ENCODE results near the gene KAZALD1. TPM values are rescaled to one million over a fixed set of nuclear protein-coding genes. Genes with fewer than 3 reads are reported as not detected.

KAZALD1 gene
- total RNA-seq, 3 donors from 2014 or later (not counting 1 experiment from before 2014, with no cell fraction given) = 0.49 TPM; not detected in 2

DNA sequence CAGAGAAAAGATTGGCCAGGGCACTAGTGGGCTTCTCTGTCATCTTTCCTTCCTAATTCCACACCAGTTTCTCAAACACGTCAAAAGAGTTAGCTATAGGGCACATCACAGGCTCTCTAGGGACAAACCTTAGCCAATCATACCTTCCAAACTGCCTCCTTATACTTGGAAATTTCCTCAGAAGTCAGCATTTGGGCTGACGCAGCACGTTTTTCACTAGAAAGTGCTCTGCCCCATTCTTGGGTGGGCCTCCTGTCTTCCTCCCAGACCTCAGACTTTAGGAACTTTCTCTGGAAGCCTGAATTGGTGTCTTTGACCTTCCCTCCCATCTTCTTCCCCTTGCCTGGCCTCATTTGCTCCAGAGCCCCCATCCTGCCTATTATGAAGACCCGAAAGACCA is 19.7 kb upstream of the KAZALD1 start:
- H3K27me3 ChIP-seq (ENCODE audit: control insufficient read depth, insufficient read depth, low read length) = peaks cover 6% of the 10 kb centered on the region
- no peak for ATAC-seq
- intact Hi-C loops (cut with micrococcal nuclease) = loop anchor here (2.0 kb wide), 2 partner anchors 19 to 101 kb away; partner anchors contain the start of gene KAZALD1
- peak overlapping the region; percentile 64 for H3K27ac ChIP-seq (ENCODE audit: low read length)
- peak overlapping the region; percentile 95 for H3K4me3 Mint-ChIP-seq
- 91% methylated on average over 3 of the region's 4 CpGs for whole genome bisulfite sequencing (ENCODE audit: insufficient coverage)
- peaks cover 21% of the 10 kb centered on the region for H3K36me3 ChIP-seq (ENCODE audit: control insufficient read depth, insufficient read depth, low read length)
- H3K4me3 ChIP-seq (ENCODE audit: low read length) = no peak overlapping the region
- TF ChIP-seq, protein P1, sequence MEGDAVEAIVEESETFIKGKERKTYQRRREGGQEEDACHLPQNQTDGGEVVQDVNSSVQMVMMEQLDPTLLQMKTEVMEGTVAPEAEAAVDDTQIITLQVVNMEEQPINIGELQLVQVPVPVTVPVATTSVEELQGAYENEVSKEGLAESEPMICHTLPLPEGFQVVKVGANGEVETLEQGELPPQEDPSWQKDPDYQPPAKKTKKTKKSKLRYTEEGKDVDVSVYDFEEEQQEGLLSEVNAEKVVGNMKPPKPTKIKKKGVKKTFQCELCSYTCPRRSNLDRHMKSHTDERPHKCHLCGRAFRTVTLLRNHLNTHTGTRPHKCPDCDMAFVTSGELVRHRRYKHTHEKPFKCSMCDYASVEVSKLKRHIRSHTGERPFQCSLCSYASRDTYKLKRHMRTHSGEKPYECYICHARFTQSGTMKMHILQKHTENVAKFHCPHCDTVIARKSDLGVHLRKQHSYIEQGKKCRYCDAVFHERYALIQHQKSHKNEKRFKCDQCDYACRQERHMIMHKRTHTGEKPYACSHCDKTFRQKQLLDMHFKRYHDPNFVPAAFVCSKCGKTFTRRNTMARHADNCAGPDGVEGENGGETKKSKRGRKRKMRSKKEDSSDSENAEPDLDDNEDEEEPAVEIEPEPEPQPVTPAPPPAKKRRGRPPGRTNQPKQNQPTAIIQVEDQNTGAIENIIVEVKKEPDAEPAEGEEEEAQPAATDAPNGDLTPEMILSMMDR (IDR thresholded peaks at IDR 0.05) = no peak
- no peaks in the 10 kb centered on the region for H3K9me3 ChIP-seq (ENCODE audit: control insufficient read depth, insufficient read depth, low read length)
- H3K27ac Mint-ChIP-seq = peak overlapping the region; percentile 89 to 97
- peaks cover 18% of the 10 kb centered on the region for H3K4me1 ChIP-seq (ENCODE audit: control insufficient read depth, insufficient read depth, low read length)
- H3K36me3 Mint-ChIP-seq = peaks cover 14% of the 10 kb centered on the region
- H3K27me3 Mint-ChIP-seq (ENCODE audit: low read depth in 2 of 2) = peaks cover 10 to 13% of the 10 kb centered on the region in 2 donors
- peaks cover 25 to 29% of the 10 kb centered on the region in 2 donors for H3K4me1 Mint-ChIP-seq
- H3K9me3 Mint-ChIP-seq = no peaks in the 10 kb centered on the region
- no peak for DNase-seq

- intact Hi-C loops (cut with micrococcal nuclease) = loop anchor here (2.0 kb wide), 2 partner anchors 18 to 100 kb away; partner anchors contain the start of gene KAZALD1
These were observed 19.0 kb upstream of the KAZALD1 start for GRCh38 chr10:101042667-101043362.

DNA sequence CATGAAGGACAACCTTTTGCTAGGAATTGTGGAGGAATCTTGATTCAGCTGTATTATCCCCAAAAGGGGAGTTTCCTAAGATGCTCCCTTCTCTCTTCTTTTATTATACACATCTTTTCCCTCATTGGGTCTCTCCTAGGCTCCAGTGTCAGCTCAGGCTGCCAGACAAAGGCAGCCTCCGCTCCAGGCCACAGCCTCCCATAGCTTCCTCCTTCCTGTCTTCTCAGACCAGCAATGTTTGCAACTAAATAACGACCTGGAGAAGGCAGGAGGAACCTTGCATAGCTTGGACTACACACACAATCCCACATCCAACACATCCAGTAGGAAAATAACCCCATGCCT is 18.5 kb upstream of the KAZALD1 start:
- Mint-ChIP-seq H3K36me3 (peaks cover 4% of the 10 kb centered on the region), H3K27me3 (ENCODE audit: low read depth in 2 of 2) (peaks cover 19 to 22% of the 10 kb centered on the region in 2 donors), H3K9me3 (no peaks in the 10 kb centered on the region), H3K4me3 (peak overlapping the region; percentile 95), H3K4me1 (peaks cover 25 to 30% of the 10 kb centered on the region in 2 donors), H3K27ac (peak overlapping the region; percentile 89 to 97)
- no peaks in the 10 kb centered on the region for H3K9me3 ChIP-seq (ENCODE audit: control insufficient read depth, insufficient read depth, low read length)
- TF ChIP-seq, protein P1 (IDR thresholded peaks at IDR 0.05) = no peak
- ATAC-seq = no peak
- DNase-seq = no peak
- H3K4me3 ChIP-seq (ENCODE audit: low read length) = peak overlapping the region; percentile 73
- H3K36me3 ChIP-seq (ENCODE audit: control insufficient read depth, insufficient read depth, low read length) = peaks cover 10% of the 10 kb centered on the region
- H3K27ac ChIP-seq (ENCODE audit: low read length) = peak overlapping the region; percentile 64
- H3K4me1 ChIP-seq (ENCODE audit: control insufficient read depth, insufficient read depth, low read length) = peaks cover 18% of the 10 kb centered on the region
- 9% methylated on average over 2 of the region's 2 CpGs for WGBS (ENCODE audit: insufficient coverage)
- intact Hi-C loops (cut with micrococcal nuclease) = loop anchor here (2.0 kb wide), 2 partner anchors 17 to 99 kb away; partner anchors contain the start of gene KAZALD1
- H3K27me3 ChIP-seq (ENCODE audit: control insufficient read depth, insufficient read depth, low read length) = peaks cover 16% of the 10 kb centered on the region

More at GRCh38 chr10:101042667-101043362, 19.0 kb upstream of the KAZALD1 start:
- peak overlapping the region; percentile 73 for H3K4me3 ChIP-seq (ENCODE audit: low read length)
- peaks cover 14% of the 10 kb centered on the region for H3K36me3 ChIP-seq (ENCODE audit: control insufficient read depth, insufficient read depth, low read length)
- DNase-seq (peak; percentile 76 to 88), ATAC-seq (peak; percentile 84)
- peaks cover 9% of the 10 kb centered on the region for H3K36me3 Mint-ChIP-seq
- no peaks in the 10 kb centered on the region for H3K9me3 ChIP-seq (ENCODE audit: control insufficient read depth, insufficient read depth, low read length)
- TF ChIP-seq, protein P1 (IDR thresholded peaks at IDR 0.05) = no peak
- H3K27ac Mint-ChIP-seq = peak overlapping the region; percentile 89 to 97
- H3K4me1 Mint-ChIP-seq = peaks cover 25 to 29% of the 10 kb centered on the region in 2 donors
- H3K4me3 Mint-ChIP-seq = peak overlapping the region; percentile 95
- peak overlapping the region; percentile 64 for H3K27ac ChIP-seq (ENCODE audit: low read length)
- H3K9me3 Mint-ChIP-seq = no peaks in the 10 kb centered on the region
- 5% methylated on average over 40 of the region's 40 CpGs for WGBS (ENCODE audit: insufficient coverage)
- H3K27me3 Mint-ChIP-seq (ENCODE audit: low read depth in 2 of 2) = peaks cover 15 to 17% of the 10 kb centered on the region in 2 donors
- H3K27me3 ChIP-seq (ENCODE audit: control insufficient read depth, insufficient read depth, low read length) = peaks cover 12% of the 10 kb centered on the region
- peaks cover 18% of the 10 kb centered on the region for H3K4me1 ChIP-seq (ENCODE audit: control insufficient read depth, insufficient read depth, low read length)

Measured in natural killer cell (primary cell).